T-helper 1 cell treated with Interleukin-12 subunit alpha and Interleukin-12 subunit beta and Interleukin-4 antibody, amounts not matched to agents 30 ng/mL and 1 ng/mL, for 36 hours (primary cell): ENCODE results near the gene TTC19. TPM values are rescaled to one million over a fixed set of nuclear protein-coding genes. Genes with fewer than 3 reads are reported as not detected.
"Not testable (repeated sequence)": the region's sequence is repeated elsewhere in the genome, so short reads cannot be mapped to it uniquely, and the experiment has no call there.

Source experiments
- intact Hi-C: fragments of 100-400 bp; cut with micrococcal nuclease; formaldehyde crosslinking; loops from one replicate; pipeline ENCODE4 v1.15.1; 2024
- total RNA-seq: library from RNA; stranded (reverse); gene quantifications from 2 replicates; pipeline ENCODE4 v1.2.3, GENCODE V29; 2022

The TTC19 gene
- total RNA-seq, 1 donor from 2014 or later, result 28.0 TPM

DNA sequence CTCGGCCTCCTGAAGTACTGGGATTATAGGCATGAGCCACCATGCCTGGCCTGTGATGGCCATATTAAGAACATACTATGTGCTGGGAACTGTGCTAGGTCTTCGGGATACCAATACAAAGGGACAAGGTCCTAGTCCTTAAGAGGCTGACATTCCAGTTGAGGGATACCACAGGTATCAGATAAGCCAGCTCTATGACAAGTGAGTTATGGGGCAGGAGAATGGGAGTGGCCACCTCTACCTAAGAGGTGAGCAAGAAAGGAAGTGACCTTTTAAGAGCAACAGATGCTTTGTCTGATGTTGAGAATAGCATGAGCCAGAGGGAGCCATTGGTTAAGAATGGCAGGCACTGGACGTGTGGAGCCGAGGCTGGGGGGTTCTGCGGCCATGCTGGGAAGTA lies 27.7 kb upstream of the TTC19 start:
- intact Hi-C loops, result no loop called here

DNA sequence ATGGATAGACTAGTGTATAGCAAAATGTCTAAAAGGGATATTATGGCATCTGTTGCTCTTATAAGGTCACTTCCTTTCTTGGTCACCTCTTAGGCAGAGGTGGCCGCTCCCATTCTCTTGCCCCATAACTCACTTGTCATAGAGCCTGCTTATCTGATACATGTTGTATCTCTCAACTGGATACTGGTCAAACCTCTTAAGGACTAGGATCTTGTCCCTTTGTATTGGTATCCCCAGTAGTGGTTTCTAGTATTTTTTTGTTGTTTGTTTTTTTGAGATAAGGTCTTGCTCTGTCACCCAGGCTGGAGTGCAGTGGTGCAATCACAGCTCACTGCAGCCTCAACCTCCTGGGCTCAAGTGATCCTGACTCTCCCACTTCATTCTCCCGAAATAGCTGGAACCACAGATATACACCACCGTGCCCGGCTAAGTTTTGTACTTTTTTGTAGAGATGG lies 27.1 kb upstream of the TTC19 start:
- intact Hi-C loops, result no loop called here

DNA sequence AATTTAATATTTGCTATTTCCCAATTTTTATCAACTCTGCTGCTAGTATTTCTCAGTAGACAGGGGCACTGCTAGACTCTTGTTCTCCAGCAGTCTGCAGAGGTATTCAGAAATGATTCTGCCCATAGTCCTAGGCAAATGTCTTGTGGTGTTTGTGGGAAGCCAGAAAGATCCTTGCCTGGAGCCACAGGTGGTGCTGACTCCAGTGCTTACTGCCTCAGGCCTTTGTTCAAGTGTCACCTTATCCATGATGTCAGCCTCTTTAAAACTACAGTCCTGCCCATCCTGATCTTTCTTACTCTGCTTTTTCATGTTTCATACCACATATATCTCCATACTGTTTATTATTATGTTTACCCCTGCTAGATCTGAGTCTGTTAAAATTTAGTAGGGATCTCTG lies 26.6 kb upstream of the TTC19 start:
- intact Hi-C loops, result no loop called here

DNA sequence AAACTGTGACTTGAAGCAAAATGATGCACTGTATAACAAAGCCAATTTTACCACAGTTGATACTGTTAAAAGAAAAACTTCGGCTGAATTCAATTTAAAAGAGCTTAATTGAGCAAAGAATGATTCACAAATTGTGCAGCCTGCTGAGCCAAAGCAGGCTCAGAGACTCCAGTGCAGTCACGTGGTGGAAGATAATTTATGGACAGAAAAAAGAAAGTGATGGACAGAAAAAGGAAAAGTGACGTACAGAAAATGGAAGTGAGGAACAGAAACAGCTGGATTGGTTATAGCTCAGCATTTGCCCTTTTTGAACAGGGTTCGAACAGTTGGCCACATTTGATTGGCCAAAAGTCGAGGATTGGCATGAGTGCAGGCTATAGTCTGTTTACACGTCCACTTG lies 25.8 kb upstream of the TTC19 start:
- intact Hi-C loops, result no loop called here

DNA sequence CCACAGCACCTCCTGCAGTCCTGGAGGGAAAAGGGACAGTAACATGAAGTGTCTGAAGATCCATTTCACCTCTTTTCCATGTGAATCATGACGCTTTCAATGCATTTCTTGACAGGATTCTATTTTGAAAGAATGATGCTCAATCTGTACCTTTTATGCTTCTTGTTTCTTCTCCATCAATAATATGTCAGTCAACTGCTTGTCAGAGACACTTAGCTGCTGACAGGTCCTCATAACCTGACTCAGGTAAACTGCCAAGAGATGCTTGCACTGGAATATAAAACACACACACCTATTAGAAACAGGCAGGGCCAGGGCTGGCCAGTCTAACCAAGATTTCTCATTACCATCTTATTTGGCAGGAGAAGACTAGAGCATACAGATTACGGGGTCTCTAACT lies 21.7 kb upstream of the TTC19 start:
- intact Hi-C loops, result no loop called here

DNA sequence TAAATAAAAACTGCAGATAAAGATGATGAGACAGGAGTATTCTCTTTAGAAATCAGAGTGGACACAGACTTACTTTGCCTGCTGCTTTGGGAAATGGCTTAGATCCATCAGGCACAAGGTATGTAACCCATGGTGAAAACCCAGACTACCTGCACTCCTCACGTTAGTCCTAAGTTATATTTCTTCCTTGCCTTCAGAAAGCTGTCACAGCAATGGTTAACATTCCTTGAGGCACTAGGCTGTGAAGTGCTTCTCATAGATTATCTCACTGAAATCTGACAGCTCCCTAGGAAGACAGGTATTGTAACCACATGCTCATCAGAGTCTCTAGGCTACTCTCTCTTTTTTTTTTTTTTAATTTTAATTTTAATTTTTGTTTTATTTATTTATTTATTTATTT lies 21.0 kb upstream of the TTC19 start:
- intact Hi-C loops, result no loop called here

DNA sequence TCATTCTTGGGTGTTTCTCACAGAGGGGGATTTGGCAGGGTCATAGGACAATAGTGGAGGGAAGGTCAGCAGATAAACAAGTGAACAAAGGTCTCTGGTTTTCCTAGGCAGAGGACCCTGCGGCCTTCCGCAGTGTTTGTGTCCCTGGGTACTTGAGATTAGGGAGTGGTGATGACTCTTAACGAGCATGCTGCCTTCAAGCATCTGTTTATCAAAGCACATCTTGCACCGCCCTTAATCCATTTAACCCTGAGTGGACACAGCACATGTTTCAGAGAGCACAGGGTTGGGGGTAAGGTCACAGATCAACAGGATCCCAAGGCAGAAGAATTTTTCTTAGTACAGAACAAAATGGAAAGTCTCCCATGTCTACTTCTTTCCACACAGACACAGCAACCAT lies 20.6 kb upstream of the TTC19 start:
- intact Hi-C loops, result not testable (repeated sequence)

DNA sequence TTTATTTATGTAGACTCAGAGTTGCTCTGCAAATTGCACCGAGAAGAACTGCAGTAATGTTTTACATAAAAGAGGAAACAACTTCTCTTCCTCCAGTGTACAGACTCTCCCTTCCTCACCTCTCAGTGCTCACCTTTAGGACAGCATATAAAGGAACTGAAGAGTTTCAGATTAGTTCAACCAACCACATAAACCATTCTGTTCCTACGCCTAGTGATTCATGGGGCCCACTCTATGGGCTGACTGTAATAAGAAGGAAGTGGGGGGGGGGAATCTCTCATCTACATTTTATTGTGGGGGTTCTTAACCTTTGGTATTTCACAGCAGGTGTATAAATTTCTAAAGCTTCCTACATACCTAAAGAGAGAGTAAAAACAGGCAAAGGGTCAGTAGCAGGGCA lies 18.4 kb upstream of the TTC19 start:
- intact Hi-C loops, result no loop called here

DNA sequence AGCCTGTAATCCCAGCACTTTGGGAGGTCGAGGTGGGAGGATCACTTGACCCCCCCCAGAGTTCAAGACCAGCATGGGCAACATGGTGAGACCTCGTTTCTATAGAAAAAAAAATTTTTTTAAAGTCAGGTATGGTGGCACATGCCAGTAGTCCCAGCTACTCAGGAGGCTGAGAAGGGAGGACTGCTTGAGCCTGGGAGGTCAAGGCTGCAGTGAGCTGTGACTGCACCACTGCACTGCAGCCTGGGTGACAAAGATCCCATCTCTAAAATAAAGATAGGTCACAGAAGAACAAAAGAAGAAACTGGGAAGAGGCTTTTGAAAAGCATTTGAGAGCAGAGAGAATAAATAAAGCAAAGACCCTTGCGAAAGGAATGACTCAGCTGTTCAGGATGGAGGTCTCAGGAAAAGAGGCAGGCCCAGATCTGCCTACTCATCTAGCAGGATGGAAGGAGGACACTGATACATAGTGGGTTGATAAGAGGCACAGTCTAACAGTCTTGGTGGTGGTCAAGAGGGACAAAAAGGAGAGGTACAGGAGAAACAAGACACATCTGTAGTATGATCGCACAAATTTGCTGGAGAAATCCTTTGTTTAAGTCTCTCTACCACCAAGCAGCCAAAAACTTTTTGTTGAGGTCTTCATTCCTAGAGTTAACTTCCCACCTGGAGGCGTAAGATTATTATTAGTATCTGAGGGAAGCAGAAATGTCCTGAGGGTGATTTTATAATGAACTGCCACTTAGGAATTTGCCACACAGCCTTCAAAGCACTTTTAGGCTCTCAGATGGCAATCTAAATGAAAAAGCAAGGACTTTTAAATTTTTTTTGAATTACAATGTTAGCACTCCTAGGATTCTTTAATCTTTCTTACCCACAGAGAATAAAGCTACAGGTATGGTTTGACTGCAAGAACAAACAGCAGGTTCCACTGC lies 17.7 kb upstream of the TTC19 start:
- intact Hi-C loops, result no loop called here

DNA sequence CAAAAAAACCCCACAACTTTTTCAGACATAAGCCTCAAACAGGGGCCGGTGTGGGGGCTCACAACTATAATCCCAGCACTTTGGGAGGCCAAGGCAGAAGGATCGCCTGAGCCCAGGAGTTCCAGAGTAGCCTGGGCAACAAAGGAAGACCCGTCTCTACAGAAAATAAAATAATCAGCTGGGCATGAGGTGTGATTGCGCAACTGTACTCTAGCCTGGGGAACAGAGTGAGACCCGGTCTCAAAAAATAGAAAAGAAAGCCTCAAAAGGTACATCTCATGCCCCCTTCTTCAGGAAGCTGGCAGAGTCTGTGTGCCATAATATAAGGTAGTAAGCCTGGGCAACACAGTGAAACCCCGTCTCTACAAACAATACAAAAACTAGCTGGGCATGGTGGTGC lies 3.3 kb upstream of the TTC19 start:
- intact Hi-C loops, result loop anchor here (5.0 to 10.0 kb wide), 3 partner anchors 99 to 1692 kb away; partner anchors contain the start of gene HS3ST3B1

DNA sequence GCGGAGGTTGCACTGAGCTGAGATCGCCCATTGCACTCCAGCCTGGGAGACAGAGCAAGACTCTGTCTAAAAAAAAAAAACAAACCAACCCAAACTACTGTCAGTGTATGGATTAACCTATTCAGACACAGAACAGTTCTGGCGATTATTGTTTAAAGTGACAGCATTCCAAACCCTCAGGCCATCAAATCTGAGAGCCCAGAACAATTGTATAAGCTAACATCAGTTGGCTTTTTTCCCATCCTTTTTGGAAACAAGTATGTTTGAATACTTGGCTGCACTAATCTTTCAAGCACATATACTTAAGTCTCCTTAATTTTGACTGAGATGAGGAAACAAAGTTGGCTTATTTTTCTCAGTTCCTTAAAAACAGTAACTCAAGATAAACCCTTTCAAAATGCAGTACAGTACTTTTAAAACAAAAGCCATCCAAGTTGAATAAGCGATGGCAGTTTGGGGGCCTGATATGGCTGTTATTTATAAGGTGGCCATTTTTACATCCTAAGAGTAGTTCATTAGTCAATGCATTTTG lies 1.5 kb upstream of the TTC19 start:
- intact Hi-C loops, result loop anchor here (1.0 to 10.0 kb wide), 7 partner anchors 39 to 1693 kb away; partner anchors contain the start of genes ADORA2B and HS3ST3B1

DNA sequence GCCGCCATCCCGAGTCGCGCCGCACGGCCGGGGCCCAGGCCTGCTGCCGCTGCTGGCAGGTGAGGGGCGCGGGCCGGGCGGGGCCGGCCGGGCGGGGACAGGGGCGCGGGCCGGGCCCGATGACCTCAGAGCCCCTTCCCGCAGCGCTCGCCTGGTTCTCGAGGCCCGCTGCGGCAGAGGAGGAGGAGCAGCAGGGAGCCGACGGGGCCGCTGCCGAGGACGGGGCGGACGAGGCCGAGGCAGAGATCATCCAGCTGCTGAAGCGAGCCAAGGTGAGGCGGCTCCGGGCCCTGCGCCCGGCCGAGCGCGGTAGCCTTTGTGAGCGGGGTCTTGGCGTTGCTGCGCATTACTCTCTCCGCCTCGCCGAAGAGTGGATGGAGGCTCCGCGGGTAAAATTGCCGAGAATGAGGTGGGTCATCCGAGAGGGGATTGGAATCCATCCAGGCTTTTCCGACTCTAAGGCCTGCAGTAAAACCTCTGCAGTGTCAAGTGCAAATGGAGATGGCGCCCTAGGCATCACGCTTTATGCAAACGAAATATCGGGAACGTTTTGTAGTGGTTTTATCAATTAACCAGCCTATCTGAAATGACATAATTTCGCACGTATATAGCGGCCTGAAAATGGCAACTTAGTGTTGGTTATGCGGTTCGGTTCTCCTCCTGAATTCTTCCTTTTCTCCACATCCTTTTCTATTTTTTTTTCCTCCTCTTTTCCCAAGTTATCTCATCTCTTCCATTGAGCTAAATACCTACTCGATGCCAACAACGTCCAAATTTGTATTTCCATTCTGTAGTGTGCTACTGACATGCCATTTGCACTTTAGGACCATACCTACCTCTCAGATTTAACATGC lies 577 bp downstream of the TTC19 start:
- intact Hi-C loops, result loop anchor here (1.0 to 10.0 kb wide), 5 partner anchors 103 to 1695 kb away; partner anchors contain the start of genes HS3ST3B1 and NCOR1

DNA sequence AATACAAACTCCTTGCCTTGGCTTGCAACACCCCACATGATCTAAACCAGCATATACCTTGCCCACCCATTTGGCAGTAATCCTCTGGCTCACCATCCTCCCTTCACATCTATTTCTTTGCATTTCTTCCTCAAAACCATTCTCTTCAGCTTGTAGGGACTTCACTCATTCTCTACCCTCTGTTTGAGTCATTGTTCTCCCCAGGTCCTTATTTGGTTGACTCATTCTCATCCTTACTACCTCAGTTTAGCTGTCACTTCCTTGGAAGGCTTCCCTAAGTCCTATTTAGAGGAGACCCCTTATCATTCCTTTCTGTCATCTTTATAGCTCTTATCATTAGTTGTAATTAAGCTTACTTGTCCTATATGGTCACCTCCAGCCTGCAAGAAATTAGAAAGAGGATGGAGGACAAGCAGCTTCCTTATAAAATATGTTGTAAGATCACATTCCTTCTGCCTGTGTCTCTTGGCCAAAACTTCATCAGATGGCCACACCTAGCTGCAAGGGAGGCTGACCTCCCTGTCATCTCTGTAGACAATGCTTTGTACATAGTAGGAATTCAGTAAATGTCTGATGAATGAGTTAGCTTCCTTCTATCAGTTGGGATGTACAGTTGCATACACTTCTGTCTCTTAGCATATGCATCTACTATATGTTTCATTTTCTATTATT lies 1.7 kb downstream of the TTC19 start:
- intact Hi-C loops, result loop anchor here (1.0 kb wide), 1 partner anchor 27 kb away; no protein-coding TSS in a partner anchor

DNA sequence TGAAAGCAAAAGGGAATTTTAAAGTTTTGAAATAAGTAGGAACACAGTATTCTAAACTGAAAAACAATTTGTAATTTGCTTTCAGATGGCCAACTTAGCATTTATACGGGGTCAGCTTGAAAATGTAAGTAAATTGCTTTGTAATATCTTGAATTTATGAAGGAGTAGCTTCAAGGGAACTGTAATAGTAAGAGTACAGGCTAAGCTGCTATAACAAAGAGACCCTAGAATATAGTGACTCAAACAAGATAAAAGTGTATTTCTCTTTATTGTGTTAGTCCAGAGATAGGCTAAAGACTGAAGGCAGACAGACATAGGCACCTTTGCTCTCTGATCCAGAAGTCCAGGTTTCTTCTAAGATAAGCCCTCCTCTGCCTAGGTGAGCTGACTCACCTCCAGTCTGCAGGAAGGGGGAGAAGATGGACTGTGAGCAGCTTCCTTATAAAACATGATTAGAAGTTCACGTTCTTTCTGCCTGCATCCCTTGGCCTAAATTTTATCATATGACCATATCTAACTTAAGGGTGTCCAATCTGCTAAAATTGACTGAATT lies 3.2 kb downstream of the TTC19 start:
- intact Hi-C loops, result no loop called here

DNA sequence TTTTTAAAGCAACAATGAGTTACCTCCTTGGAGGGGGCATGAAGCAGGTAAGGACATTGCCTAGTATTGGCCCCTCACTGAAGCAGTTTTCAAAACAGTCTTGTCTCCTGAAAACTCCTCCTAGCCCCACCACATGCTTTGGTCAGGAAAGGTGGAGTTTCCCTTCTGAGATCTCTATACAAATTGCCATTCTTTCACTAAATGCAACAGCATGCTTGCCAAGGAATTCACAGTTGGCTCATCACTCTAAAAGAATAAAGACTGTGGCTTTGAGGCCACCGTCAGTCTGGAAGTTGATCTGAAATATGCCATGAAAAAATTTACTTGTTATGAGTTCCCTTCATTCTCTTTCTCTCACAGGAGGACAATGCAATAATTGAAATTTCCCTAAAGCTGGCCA lies 4.2 kb downstream of the TTC19 start:
- intact Hi-C loops, result no loop called here

DNA sequence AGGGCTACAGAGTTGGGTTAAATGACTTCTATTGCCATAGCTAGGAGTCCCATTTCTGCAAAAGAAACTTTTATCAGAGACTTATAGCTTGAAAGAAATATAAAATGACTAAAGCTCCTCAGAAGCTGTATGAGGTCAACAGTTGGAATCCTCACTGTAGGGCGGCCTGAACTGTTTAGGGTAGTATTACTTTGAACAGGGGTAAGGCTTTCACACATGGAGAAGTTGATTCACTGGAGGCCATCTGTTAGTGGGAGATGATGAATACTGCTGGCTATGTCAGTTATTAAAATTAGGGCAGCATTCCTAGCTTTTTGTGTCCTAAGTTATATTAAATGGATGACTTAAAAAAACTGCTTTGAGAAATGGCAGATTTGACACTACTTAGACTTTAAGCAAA lies 6.0 kb downstream of the TTC19 start:
- intact Hi-C loops, result no loop called here

DNA sequence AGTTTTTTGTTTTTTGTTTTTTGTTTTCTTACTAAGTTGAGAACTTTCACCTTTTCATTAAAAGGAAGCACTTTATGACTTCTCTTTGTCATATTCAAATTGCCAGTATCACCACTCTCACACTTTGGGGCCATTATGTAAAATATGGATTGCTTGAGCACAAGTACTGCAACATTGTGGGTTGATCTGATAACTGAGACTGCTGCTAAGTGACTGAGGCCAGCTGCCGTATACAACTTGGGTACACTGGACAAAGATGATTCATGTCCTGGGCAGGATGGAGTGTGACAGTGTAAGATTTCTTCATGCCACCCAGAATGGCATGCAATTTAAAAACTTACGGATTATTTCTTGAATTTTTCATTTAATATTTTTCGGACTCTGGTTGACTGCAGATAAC lies 7.8 kb downstream of the TTC19 start:
- intact Hi-C loops, result no loop called here

DNA sequence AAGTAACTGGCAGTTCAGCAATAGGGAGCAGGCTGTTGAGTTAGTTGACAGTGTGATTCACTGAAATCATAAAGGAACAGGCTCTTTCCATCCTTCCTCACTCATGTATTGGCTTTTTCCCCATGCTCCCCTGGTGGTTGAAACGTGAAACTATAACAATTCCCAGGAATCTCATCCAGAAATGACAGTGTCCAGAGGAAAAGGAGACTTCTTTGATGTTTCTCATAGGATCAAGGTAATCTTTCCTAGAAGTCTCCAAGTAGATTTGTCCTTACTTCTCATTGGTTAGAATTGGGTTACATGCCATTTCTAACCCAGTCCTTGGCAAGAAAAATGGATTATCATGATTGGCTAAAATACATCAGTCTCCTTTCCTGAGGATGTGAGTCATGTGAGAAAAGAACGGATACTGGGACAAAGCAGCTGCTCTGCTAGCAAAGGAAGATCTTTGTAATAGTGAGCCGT lies 14.4 kb downstream of the TTC19 start:
- intact Hi-C loops, result no loop called here

DNA sequence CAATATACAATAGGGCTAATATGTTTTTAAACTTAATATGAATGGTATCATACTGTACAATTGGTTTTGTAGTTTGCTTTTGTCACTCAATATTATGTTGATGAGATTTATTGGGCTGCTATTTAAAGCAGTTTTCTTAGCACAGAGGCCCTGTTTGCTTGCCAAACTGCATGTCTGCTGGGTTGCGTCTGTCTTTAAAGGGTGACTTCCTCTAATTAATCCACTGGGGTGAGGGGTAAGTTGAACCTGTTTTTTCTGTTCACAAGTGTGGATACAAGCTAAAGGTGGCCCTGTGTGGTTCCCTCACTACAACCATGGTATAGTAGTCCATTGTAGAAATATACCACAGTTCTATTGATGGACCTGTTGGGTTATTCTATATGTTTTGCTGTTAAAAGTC lies 19.7 kb downstream of the TTC19 start:
- intact Hi-C loops, result no loop called here

DNA sequence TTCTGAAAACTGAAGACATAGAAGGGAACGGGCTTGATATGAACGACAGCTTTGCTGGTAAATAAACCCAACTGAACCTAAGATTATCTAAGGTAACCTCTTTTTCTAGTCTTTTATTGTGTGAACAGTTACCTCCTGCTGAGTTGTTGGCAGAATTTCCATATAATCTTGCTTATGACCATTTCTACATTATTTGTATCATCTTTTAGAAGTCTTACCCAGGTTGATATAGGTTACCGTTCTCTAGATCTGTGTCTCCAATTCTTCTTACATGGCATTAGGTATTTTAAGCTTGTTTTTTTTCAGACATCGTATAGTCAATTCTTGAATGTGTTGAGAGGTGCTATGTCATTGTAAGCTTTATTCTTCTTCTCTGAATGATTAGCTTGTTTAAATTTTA lies 24.3 kb downstream of the TTC19 start:
- intact Hi-C loops, result loop anchor here (10.0 kb wide), 2 partner anchors 341 to 511 kb away; no protein-coding TSS in a partner anchor
